ENCODE results near the gene MDFIC.

DNA sequence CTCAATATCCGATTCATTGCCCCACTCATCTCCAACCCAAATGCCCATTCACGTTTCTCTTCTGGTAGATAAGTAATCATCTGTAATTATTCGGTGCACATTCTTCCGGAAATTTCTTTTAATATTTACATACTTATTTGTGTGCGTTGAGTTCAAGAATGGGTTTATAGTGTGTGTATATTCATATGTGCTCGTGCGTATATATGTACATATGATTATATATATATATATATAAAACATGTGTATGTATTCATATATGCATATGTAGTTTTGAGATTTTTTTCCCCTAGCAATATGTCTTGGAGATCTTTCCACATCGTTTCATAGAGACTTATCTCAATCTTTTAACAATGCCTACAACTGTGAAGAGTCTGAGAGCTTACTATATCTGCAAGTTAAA, 118.2 kb downstream of the MDFIC start:
- TF ChIP-seq EZH2phosphoT487 (IDR thresholded peaks at IDR 0.05; ENCODE audit: borderline replicate concordance, low read depth) (no peak), SMC3 (IDR thresholded peaks at IDR 0.05; ENCODE audit: low read depth, low read length) (no peak), CTCF (IDR thresholded peaks at IDR 0.05) (no peak), NRF1 (IDR thresholded peaks at IDR 0.05; ENCODE audit: low read depth, low read length) (no peak), YY1 (IDR thresholded peaks at IDR 0.05; ENCODE audit: low read depth) (no peak), REST (IDR thresholded peaks at IDR 0.05; ENCODE audit: low read depth, low read length) (no peak), TAF1 (IDR thresholded peaks at IDR 0.05; ENCODE audit: borderline replicate concordance, low read depth, low read length) (no peak), RXRA (IDR thresholded peaks at IDR 0.05; ENCODE audit: borderline replicate concordance, low read depth) (no peak)
- TF ChIP-seq, protein P1, sequence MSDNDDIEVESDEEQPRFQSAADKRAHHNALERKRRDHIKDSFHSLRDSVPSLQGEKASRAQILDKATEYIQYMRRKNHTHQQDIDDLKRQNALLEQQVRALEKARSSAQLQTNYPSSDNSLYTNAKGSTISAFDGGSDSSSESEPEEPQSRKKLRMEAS (IDR thresholded peaks at IDR 0.05; ENCODE audit: low read depth), result no peak
